ENCODE data around the gene SHMT2.
A peak's percentile ranks its signal among the peaks of the same experiment; 100 is the strongest.

GRCh38 chr12:57198329-57198728, 31.2 kb upstream of the SHMT2 start:
- TF ChIP-seq, protein P1, sequence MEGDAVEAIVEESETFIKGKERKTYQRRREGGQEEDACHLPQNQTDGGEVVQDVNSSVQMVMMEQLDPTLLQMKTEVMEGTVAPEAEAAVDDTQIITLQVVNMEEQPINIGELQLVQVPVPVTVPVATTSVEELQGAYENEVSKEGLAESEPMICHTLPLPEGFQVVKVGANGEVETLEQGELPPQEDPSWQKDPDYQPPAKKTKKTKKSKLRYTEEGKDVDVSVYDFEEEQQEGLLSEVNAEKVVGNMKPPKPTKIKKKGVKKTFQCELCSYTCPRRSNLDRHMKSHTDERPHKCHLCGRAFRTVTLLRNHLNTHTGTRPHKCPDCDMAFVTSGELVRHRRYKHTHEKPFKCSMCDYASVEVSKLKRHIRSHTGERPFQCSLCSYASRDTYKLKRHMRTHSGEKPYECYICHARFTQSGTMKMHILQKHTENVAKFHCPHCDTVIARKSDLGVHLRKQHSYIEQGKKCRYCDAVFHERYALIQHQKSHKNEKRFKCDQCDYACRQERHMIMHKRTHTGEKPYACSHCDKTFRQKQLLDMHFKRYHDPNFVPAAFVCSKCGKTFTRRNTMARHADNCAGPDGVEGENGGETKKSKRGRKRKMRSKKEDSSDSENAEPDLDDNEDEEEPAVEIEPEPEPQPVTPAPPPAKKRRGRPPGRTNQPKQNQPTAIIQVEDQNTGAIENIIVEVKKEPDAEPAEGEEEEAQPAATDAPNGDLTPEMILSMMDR (IDR thresholded peaks at IDR 0.05), result no peak
- TF ChIP-seq POLR2A (IDR thresholded peaks at IDR 0.05) (no peak), POLR2AphosphoS5 (IDR thresholded peaks at IDR 0.05; ENCODE audit: insufficient read depth in 1 of 2, low read depth in 1 of 2) (peak in 1 of 2 donors; percentile 7)
